ENCODE results near the gene PQBP1. TPM values are rescaled to one million over a fixed set of nuclear protein-coding genes. Genes with fewer than 3 reads are reported as not detected.

PQBP1 gene
- total and polyA plus RNA-seq, 2 of the 13 experiments (the other 11 are each of a cell fraction or from before 2014, with no cell fraction given), result 58.1 to 80.9 TPM

DNA sequence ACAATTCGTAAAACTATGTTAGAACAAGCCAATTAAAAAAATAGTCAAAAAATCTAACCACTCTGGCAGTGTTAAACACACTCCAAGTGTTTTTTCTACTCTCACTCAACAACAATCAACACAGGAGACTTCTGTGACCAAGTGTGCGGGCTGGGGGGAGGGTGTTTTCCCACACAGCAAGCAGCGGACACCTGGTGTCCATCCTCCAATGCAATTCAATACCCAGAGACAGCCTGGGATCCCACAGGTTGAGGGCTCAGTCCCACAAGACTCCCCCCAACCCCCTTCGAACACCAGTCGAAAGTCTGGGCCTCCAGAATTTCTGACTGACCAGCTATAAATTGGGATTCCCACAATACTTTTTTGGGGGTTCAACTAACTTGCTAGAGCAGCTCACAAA lies 29.4 kb downstream of the PQBP1 start (continued):
- TF ChIP-seq, protein P1, sequence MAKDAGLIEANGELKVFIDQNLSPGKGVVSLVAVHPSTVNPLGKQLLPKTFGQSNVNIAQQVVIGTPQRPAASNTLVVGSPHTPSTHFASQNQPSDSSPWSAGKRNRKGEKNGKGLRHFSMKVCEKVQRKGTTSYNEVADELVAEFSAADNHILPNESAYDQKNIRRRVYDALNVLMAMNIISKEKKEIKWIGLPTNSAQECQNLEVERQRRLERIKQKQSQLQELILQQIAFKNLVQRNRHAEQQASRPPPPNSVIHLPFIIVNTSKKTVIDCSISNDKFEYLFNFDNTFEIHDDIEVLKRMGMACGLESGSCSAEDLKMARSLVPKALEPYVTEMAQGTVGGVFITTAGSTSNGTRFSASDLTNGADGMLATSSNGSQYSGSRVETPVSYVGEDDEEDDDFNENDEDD (CRISPR knock-in tag; IDR thresholded peaks at IDR 0.05; ENCODE audit: borderline replicate concordance), result no peak
- no peak for TF ChIP-seq ZNF101 (CRISPR knock-in tag; IDR thresholded peaks at IDR 0.05; ENCODE audit: borderline replicate concordance, low read depth)
- no peak for TF ChIP-seq ZNF263 (CRISPR knock-in tag; IDR thresholded peaks at IDR 0.05)
- TF ChIP-seq, protein P2, sequence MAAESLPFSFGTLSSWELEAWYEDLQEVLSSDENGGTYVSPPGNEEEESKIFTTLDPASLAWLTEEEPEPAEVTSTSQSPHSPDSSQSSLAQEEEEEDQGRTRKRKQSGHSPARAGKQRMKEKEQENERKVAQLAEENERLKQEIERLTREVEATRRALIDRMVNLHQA (CRISPR knock-in tag; IDR thresholded peaks at IDR 0.05), result no peak
- TF ChIP-seq ATM (IDR thresholded peaks at IDR 0.05; ENCODE audit: borderline replicate concordance), result no peak
- no peak for TF ChIP-seq GPN1 (CRISPR knock-in tag; IDR thresholded peaks at IDR 0.05; ENCODE audit: borderline replicate concordance)
- no peak for TF ChIP-seq CHCHD3 (CRISPR knock-in tag; IDR thresholded peaks at IDR 0.05)

DNA sequence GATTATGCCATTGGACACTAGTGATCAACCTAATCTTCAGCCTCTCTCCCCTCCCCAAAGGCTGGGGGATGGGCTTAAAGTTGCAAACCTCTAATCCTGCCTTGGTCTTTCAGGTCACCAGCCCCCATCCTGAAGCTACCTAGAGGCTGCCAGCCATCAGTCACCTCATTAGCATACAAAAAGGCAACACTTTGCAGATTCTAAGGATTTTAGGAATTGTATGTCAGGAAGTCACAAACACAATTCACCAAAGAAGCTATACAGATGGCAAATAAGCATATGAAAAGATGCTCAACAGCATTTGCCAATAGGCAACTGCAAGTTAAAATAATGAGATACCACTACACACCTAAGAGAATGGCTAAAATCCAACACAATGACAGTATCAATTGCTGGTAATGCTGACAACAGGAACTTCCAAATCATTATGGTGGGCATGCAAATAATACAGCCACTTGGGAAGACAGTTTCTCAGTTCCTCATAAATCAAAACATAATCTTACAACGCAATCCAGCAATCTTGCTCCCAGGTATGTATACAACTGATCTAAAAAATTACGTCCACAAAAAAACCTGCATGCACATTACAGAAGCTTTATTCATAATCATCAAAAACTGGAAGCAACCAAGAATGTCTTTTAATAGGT lies 30.1 kb downstream of the PQBP1 start:
- in situ Hi-C loops (cut with HindIII; ENCODE audit: extremely low pct_ligation_motif_present, low pct_unique_long_range_greater_than_20kb), result no loop called here
- intact Hi-C loops (cut with micrococcal nuclease; ENCODE audit: unreplicated experiment), result loop anchor here (1.0 kb wide), 1 partner anchor 17 kb away; no protein-coding TSS in a partner anchor
- BruUV-seq (replicated peaks), result no TSS peak
- POLR2A ChIA-PET, result no interaction called here
- Histone ChIP-seq H3K9me3 (ENCODE audit: low read length) (no peaks in the 10 kb centered on the region), H3K9ac (ENCODE audit: insufficient read depth, low read depth, low read length) (no peak overlapping the region), H3K4me2 (ENCODE audit: low read depth, low read length) (no peak overlapping the region), H2AFZ (ENCODE audit: low read length) (no peak overlapping the region), H3K4me3 (replicated peaks in 1 of 3; ENCODE audit: insufficient read depth in 1 of 3, low read depth in 2 of 3, low read length in 3 of 3) (no peak overlapping the region), H3K79me2 (ENCODE audit: insufficient read depth, low read length) (no peaks in the 10 kb centered on the region), H3K36me3 (replicated peaks in 1 of 2; ENCODE audit: control insufficient read depth in 1 of 2, insufficient read depth in 2 of 2, low read length in 2 of 2) (peaks cover 5 to 23% of the 10 kb centered on the region in 2 experiments; a peak in 4 of 5 replicates), H4K20me1 (ENCODE audit: insufficient read depth, low read length) (no peaks in the 10 kb centered on the region), H3K27me3 (ENCODE audit: control insufficient read depth in 1 of 2, insufficient read depth in 2 of 2, low read length in 2 of 2) (no peaks in the 10 kb centered on the region), H3K4me1 (ENCODE audit: insufficient read depth, low read length) (no peaks in the 10 kb centered on the region), H3K27ac (ENCODE audit: extremely low read length, insufficient read depth, low read length) (no peak overlapping the region)
- TF ChIP-seq RFX1 (IDR thresholded peaks at IDR 0.05) (no peak), NR3C1 (CRISPR knock-in tag; IDR thresholded peaks at IDR 0.05) (no peak)
- FAIRE-seq (no peak), ATAC-seq (no peak), DNase-seq (ENCODE audit: low spot score) (no peak)
- CTCF ChIA-PET (ENCODE audit: low intra/inter-chr PET ratio, low total read pairs), result no interaction called here
- 100% methylated on average over 2 of the region's 2 CpGs for WGBS (ENCODE audit: low lambda C conversion rate)
